ENCODE measurements around the gene UBXN1. TPM values are rescaled to one million over a fixed set of nuclear protein-coding genes. Genes with fewer than 3 reads are reported as not detected.

UBXN1 gene
- polyA plus RNA-seq, 1 donor: 145 TPM

DNA sequence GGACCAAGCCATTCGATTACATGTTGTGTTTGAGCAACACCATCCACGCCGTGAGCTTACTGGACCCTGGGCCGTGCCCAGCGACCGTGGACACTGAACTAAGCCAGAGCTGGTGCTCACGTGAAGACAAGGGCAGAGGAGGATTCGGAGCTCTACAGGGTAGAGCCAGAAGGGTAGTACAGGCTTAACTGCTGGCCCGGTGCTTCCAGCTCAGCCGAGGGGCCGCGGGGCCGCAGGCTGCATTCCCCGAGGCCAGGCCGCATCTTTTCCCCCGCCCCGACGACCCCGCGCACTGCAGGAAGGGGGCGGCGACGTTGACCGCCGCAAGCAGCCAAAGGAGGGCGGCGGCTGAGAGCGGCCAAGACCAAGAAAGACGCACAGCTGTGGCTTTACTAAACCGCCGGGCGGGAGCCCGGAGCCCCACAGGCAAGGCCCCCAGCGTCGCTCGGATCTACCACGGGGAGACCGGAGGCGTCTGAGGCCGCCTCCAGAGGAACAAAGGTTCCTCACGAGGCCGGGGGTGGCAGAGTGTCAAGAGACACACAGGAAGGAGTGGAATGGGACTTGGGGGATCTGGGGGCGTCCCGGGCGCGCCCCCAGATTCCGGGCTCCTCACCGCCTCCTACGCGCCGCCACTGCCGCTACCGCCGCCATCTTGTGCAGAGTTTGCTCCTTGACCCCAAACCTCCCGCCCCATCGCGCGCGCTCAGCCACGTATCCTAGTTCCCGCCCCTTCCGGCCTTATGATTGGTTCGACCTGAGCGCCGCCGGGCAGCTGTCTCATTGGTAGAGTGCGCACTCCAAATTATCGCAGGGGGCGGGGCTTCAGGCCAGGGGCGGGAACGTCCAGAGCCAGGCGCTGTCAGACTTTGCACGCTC, 32.7 kb downstream of the UBXN1 start, which contains the start of gene GANAB:
Gene GANAB, minus strand, starts transcription at position 668 of the 879 bp plus-strand sequence. Its CDS starts 14 bp downstream, at position 654.
- peak; percentile 90 for DNase-seq (ENCODE audit: low read depth)

GRCh38 chr11:62645671-62645945, 33.3 kb downstream of the UBXN1 start:
- DNase-seq (ENCODE audit: low read depth): no peak

- DNase-seq (ENCODE audit: low read depth): no peak
Measured at GRCh38 chr11:62644220-62644619, 34.7 kb downstream of the UBXN1 start.

DNA sequence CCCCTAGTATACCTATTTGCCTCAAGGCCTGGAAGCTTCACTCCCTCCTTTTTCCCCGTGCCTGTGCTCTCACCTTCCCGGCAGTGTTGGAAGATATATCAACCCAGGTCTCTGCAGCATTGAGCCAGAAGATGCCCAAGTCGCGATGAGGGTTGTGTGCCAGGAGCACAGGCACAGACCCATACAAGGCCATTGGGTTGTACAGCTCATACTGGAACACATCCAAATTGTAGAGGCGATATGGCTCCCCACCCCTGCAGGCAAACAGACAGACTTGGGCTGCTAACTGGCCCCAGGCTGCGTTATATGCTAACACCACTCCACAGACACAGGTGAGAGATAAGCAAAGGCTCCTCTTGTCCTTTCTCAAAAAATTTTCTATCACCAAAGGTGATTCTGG, 46.4 kb downstream of the UBXN1 start:
- DNase-seq (ENCODE audit: low read depth): no peak

DNA sequence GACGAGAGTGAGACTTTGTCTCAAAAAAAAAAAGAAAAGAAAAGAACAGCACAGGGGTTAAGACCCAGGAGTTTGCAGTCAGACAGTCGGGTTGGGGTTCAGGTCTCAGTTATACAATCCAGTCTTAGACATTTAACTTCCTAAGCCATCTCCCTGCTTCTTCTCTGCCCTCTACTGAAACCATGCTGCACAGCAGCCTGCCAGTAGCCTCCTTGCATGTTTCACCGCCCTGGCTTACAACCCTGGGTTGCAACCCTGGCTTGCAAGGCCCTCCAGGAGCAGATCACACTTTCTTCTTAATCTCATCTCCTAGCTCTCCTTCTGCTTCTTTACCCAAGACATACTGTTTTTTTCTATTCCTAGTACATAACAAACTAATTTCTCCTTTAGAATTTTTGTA, 51.2 kb downstream of the UBXN1 start:
- no peak for DNase-seq (ENCODE audit: low read depth)

Other genes with a start within 250 kb of the UBXN1 start
- gene AHNAK, start 132.3 kb downstream of the UBXN1 start, polyA plus RNA-seq (ENCODE audit: insufficient read length): 240 TPM
- gene EEF1G, start 105.2 kb downstream of the UBXN1 start, polyA plus RNA-seq (ENCODE audit: insufficient read length): 3,650 TPM
- 11.2 TPM for gene TUT1, start 87.5 kb downstream of the UBXN1 start, polyA plus RNA-seq (ENCODE audit: insufficient read length)
- 38.7 TPM for gene MTA2, start 77.2 kb downstream of the UBXN1 start, polyA plus RNA-seq (ENCODE audit: insufficient read length)
- gene EML3, start 66.3 kb downstream of the UBXN1 start, polyA plus RNA-seq (ENCODE audit: insufficient read length): 15.3 TPM
- 1.4 TPM for gene ROM1, start 65.8 kb downstream of the UBXN1 start, polyA plus RNA-seq (ENCODE audit: insufficient read length)
- 21.9 TPM for gene B3GAT3, start 57.1 kb downstream of the UBXN1 start, polyA plus RNA-seq (ENCODE audit: insufficient read length)
- gene GANAB, start 32.5 kb downstream of the UBXN1 start, polyA plus RNA-seq (ENCODE audit: insufficient read length): 142 TPM
- gene INTS5, start 25.8 kb downstream of the UBXN1 start, polyA plus RNA-seq (ENCODE audit: insufficient read length): 10.9 TPM
- gene C11orf98, start 13.9 kb downstream of the UBXN1 start, polyA plus RNA-seq (ENCODE audit: insufficient read length): 29.4 TPM
- gene CSKMT, start 13.8 kb downstream of the UBXN1 start, polyA plus RNA-seq (ENCODE audit: insufficient read length): 2.8 TPM
- 5.5 TPM for gene UQCC3, start 7.4 kb downstream of the UBXN1 start, polyA plus RNA-seq (ENCODE audit: insufficient read length)
- gene LBHD1, start 6.8 kb downstream of the UBXN1 start, polyA plus RNA-seq (ENCODE audit: insufficient read length): 5.8 TPM
- gene LRRN4CL, start 10.5 kb upstream of the UBXN1 start, polyA plus RNA-seq (ENCODE audit: insufficient read length): 18.8 TPM
- 16.5 TPM for gene BSCL2, start 28.4 kb upstream of the UBXN1 start, polyA plus RNA-seq (ENCODE audit: insufficient read length)
- 0.68 TPM for gene GNG3, start 28.6 kb upstream of the UBXN1 start, polyA plus RNA-seq (ENCODE audit: insufficient read length)
- gene HNRNPUL2, start 48.4 kb upstream of the UBXN1 start, polyA plus RNA-seq (ENCODE audit: insufficient read length): 41.3 TPM
- gene TTC9C, start 49.4 kb upstream of the UBXN1 start, polyA plus RNA-seq (ENCODE audit: insufficient read length): 28.2 TPM
- gene ZBTB3, start 75.1 kb upstream of the UBXN1 start, polyA plus RNA-seq (ENCODE audit: insufficient read length): 4.1 TPM
- 83.2 TPM for gene POLR2G, start 82.5 kb upstream of the UBXN1 start, polyA plus RNA-seq (ENCODE audit: insufficient read length)
- 17.0 TPM for gene TAF6L, start 92.3 kb upstream of the UBXN1 start, polyA plus RNA-seq (ENCODE audit: insufficient read length)
- gene TMEM179B, start 108.3 kb upstream of the UBXN1 start, polyA plus RNA-seq (ENCODE audit: insufficient read length): 27.2 TPM
- gene TMEM223, start 112.9 kb upstream of the UBXN1 start, polyA plus RNA-seq (ENCODE audit: insufficient read length): 15.5 TPM
- gene NXF1, start 126.4 kb upstream of the UBXN1 start, polyA plus RNA-seq (ENCODE audit: insufficient read length): 64.5 TPM
- 32.0 TPM for gene STX5, start 153.0 kb upstream of the UBXN1 start, polyA plus RNA-seq (ENCODE audit: insufficient read length)
- not detected for gene TEX54, start 153.8 kb upstream of the UBXN1 start, polyA plus RNA-seq (ENCODE audit: insufficient read length)
- gene WDR74, start 160.5 kb upstream of the UBXN1 start, polyA plus RNA-seq (ENCODE audit: insufficient read length): 33.1 TPM
- gene SLC3A2, start 201.8 kb upstream of the UBXN1 start, polyA plus RNA-seq (ENCODE audit: insufficient read length): 29.9 TPM
- 0.09 TPM for gene CHRM1, start 242.3 kb upstream of the UBXN1 start, polyA plus RNA-seq (ENCODE audit: insufficient read length)